ENCODE results near the gene EZH2. TPM values are rescaled to one million over a fixed set of nuclear protein-coding genes. Genes with fewer than 3 reads are reported as not detected.
A peak's percentile ranks its signal among the peaks of the same experiment; 100 is the strongest.

Gene EZH2
- total RNA-seq, 1 donor from 2014 or later: 13.8 TPM

GRCh38 chr7:148821422-148821821 is 62.7 kb downstream of the EZH2 start:
- Mint-ChIP-seq H3K27ac (ENCODE audit: unreplicated experiment) (no peak overlapping the region), H3K4me3 (ENCODE audit: unreplicated experiment) (no peak overlapping the region), H3K36me3 (ENCODE audit: low read depth, unreplicated experiment) (no peaks in the 10 kb centered on the region), H3K27me3 (ENCODE audit: low read depth, unreplicated experiment) (no peaks in the 10 kb centered on the region), H3K9me3 (ENCODE audit: unreplicated experiment) (no peaks in the 10 kb centered on the region), H3K4me1 (ENCODE audit: low read depth, unreplicated experiment) (peaks cover 32% of the 10 kb centered on the region)
- Histone ChIP-seq H3K36me3 (ENCODE audit: insufficient read depth, low read length) (peaks cover 2% of the 10 kb centered on the region), H3K4me3 (ENCODE audit: insufficient read depth, low read depth, low read length) (no peak overlapping the region), H3K9ac (ENCODE audit: low read length) (no peak overlapping the region), H3K79me2 (ENCODE audit: insufficient read depth, low read length) (no peaks in the 10 kb centered on the region), H3K27ac (ENCODE audit: low read depth, low read length) (no peak overlapping the region), H2AFZ (ENCODE audit: low read depth, low read length) (no peak overlapping the region), H3K9me3 (ENCODE audit: insufficient read depth, low read depth, low read length) (no peaks in the 10 kb centered on the region), H3K27me3 (ENCODE audit: insufficient read depth, low read length) (no peaks in the 10 kb centered on the region), H4K20me1 (ENCODE audit: insufficient read depth, low read length) (no peaks in the 10 kb centered on the region), H3K4me1 (ENCODE audit: insufficient read depth, low read length) (no peaks in the 10 kb centered on the region), H3K4me2 (ENCODE audit: low read length) (no peak overlapping the region)
- FAIRE-seq (no peak), DNase-seq (ENCODE audit: low read depth) (no peak)
- TF ChIP-seq EZH2 (IDR thresholded peaks at IDR 0.05; ENCODE audit: insufficient read depth, low read length): no peak
- no peak for TF ChIP-seq CTCF (IDR thresholded peaks at IDR 0.05; ENCODE audit: insufficient read depth, low read depth, low read length)

GRCh38 chr7:148819697-148820360 is 64.3 kb downstream of the EZH2 start:
- H2AFZ ChIP-seq (ENCODE audit: low read depth, low read length): no peak overlapping the region
- FAIRE-seq (no peak), DNase-seq (ENCODE audit: low read depth) (peak; percentile 49)
- H3K4me2 ChIP-seq (ENCODE audit: low read length): peak overlapping the region; percentile 63
- Mint-ChIP-seq H3K27me3 (ENCODE audit: low read depth, unreplicated experiment) (no peaks in the 10 kb centered on the region), H3K36me3 (ENCODE audit: low read depth, unreplicated experiment) (peaks cover under 1% of the 10 kb centered on the region), H3K9me3 (ENCODE audit: unreplicated experiment) (no peaks in the 10 kb centered on the region), H3K4me1 (ENCODE audit: low read depth, unreplicated experiment) (peaks cover 32% of the 10 kb centered on the region), H3K4me3 (ENCODE audit: unreplicated experiment) (no peak overlapping the region), H3K27ac (ENCODE audit: unreplicated experiment) (peak overlapping the region; percentile 66)
- H3K4me1 ChIP-seq (ENCODE audit: insufficient read depth, low read length): no peaks in the 10 kb centered on the region
- peak overlapping the region; percentile 3 for H3K9ac ChIP-seq (ENCODE audit: low read length)
- H3K36me3 ChIP-seq (ENCODE audit: insufficient read depth, low read length): peaks cover under 1% of the 10 kb centered on the region
- peak overlapping the region; percentile 8 for H3K27ac ChIP-seq (ENCODE audit: low read depth, low read length)
- no peaks in the 10 kb centered on the region for H3K27me3 ChIP-seq (ENCODE audit: insufficient read depth, low read length)
- TF ChIP-seq CTCF (IDR thresholded peaks at IDR 0.05; ENCODE audit: insufficient read depth, low read depth, low read length) (no peak), EZH2 (IDR thresholded peaks at IDR 0.05; ENCODE audit: insufficient read depth, low read length) (no peak)
- H3K79me2 ChIP-seq (ENCODE audit: insufficient read depth, low read length): no peaks in the 10 kb centered on the region
- no peaks in the 10 kb centered on the region for H3K9me3 ChIP-seq (ENCODE audit: insufficient read depth, low read depth, low read length)
- H4K20me1 ChIP-seq (ENCODE audit: insufficient read depth, low read length): no peaks in the 10 kb centered on the region
- no peak overlapping the region for H3K4me3 ChIP-seq (ENCODE audit: insufficient read depth, low read depth, low read length)

GRCh38 chr7:148815612-148816011 is 68.5 kb downstream of the EZH2 start:
- no peaks in the 10 kb centered on the region for H4K20me1 ChIP-seq (ENCODE audit: insufficient read depth, low read length)
- DNase-seq (ENCODE audit: low read depth) (no peak), FAIRE-seq (no peak)
- no peaks in the 10 kb centered on the region for H3K9me3 Mint-ChIP-seq (ENCODE audit: unreplicated experiment)
- no peak overlapping the region for H3K4me3 Mint-ChIP-seq (ENCODE audit: unreplicated experiment)
- no peaks in the 10 kb centered on the region for H3K4me1 ChIP-seq (ENCODE audit: insufficient read depth, low read length)
- H3K36me3 ChIP-seq (ENCODE audit: insufficient read depth, low read length): peaks cover 17% of the 10 kb centered on the region
- H3K9ac ChIP-seq (ENCODE audit: low read length): no peak overlapping the region
- H3K4me2 ChIP-seq (ENCODE audit: low read length): no peak overlapping the region
- H3K36me3 Mint-ChIP-seq (ENCODE audit: low read depth, unreplicated experiment): peaks cover 5% of the 10 kb centered on the region
- peaks cover 29% of the 10 kb centered on the region for H3K4me1 Mint-ChIP-seq (ENCODE audit: low read depth, unreplicated experiment)
- H3K4me3 ChIP-seq (ENCODE audit: insufficient read depth, low read depth, low read length): no peak overlapping the region
- TF ChIP-seq EZH2 (IDR thresholded peaks at IDR 0.05; ENCODE audit: insufficient read depth, low read length): no peak
- H3K27me3 ChIP-seq (ENCODE audit: insufficient read depth, low read length): no peaks in the 10 kb centered on the region
- no peak overlapping the region for H2AFZ ChIP-seq (ENCODE audit: low read depth, low read length)
- no peak overlapping the region for H3K27ac ChIP-seq (ENCODE audit: low read depth, low read length)
- no peaks in the 10 kb centered on the region for H3K27me3 Mint-ChIP-seq (ENCODE audit: low read depth, unreplicated experiment)
- H3K27ac Mint-ChIP-seq (ENCODE audit: unreplicated experiment): no peak overlapping the region
- no peaks in the 10 kb centered on the region for H3K79me2 ChIP-seq (ENCODE audit: insufficient read depth, low read length)
- no peaks in the 10 kb centered on the region for H3K9me3 ChIP-seq (ENCODE audit: insufficient read depth, low read depth, low read length)

Data from astrocyte (in vitro differentiated cells and primary cell).